Pons (tissue), 1 donor: ENCODE results near the gene ITPRIP.
A peak's percentile ranks its signal among the peaks of the same experiment; 100 is the strongest.

ENCODE experiments used
- DNase-seq: peaks from one replicate; pipeline ENCODE4 v3.0.0-alpha.2; 2016; ENCODE audit warnings: low spot score

Gene ITPRIP

DNA sequence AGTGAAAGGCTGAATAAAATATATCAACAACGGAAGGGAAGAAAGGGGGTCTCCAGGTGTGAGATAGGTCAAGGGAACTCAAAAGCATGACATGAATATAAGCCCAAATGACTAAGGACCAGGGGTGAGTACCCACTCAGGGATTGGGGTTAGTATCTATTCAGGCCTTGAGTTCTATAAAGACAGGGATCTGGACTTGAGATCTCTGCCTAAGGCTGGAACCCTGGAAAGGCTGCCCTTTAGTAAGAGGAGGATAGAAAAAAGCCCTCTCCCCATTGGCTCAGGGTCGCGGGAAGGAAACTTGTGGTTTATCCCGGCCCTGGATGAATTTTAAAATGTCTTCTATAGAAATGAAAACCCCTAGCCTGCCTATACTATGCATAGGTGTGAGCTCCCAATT is 2.4 kb upstream of the ITPRIP start:
- DNase-seq: no peak

DNA sequence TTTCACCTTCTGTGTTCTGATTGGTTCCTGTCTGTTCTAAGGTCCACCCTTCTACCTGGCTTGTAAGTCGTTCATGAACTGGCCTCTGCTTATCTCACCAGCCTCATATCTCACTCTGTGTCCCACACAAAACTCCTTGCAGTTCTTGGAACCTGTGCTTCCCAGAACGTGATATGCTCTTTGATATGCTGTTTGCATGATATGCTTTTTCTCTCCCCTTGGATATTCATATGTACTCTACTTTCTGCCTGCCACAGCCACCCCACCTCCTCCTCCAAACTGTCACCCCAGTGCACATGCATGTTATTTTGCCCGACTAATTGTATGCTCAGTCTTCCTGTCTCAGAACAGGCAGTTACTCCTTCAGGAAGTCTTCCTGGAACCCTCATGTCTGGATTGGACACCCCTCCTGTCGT is 1.9 kb upstream of the ITPRIP start:
- DNase-seq: no peak

GRCh38 chr10:104339469-104340110 is 1.3 kb upstream of the ITPRIP start:
- peak; percentile 68 for DNase-seq

GRCh38 chr10:104337521-104337984 is 712 bp downstream of the ITPRIP start:
- peak; percentile 59 for DNase-seq

DNA sequence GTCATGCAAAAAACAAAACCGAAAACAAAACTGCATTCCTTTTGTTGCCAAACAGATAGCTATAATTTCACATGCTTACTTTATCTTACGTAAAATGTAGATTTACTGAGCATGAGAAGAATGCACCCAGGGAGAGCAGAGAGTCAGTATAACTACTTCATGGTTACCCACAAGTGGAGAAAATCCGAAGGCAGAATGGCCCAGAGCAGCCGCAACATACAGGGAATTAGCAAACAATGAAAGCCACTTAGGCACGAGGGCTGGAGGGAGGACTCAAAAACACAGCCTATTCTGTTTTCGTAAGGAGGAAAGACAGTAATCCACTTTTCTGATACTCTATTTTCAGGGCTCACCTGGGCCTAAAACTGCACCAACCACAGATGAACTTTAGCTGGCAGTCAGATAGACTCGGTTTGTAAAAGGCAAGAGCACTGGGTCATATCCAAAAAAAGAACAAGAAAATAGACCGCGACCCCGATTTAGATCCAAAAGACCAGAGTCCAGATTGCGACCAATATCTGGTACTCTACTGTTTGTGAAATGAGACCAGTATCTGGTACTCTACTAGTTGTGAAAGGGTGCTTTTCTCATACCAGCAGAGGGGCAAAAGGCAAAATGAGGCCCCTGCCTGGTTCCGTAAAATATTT is 1.3 kb downstream of the ITPRIP start:
- no peak for DNase-seq

- DNase-seq: no peak
These were observed 3.2 kb downstream of the ITPRIP start for GRCh38 chr10:104334965-104335650.

- no peak for DNase-seq
These were observed 3.7 kb downstream of the ITPRIP start for GRCh38 chr10:104334561-104334960.

DNA sequence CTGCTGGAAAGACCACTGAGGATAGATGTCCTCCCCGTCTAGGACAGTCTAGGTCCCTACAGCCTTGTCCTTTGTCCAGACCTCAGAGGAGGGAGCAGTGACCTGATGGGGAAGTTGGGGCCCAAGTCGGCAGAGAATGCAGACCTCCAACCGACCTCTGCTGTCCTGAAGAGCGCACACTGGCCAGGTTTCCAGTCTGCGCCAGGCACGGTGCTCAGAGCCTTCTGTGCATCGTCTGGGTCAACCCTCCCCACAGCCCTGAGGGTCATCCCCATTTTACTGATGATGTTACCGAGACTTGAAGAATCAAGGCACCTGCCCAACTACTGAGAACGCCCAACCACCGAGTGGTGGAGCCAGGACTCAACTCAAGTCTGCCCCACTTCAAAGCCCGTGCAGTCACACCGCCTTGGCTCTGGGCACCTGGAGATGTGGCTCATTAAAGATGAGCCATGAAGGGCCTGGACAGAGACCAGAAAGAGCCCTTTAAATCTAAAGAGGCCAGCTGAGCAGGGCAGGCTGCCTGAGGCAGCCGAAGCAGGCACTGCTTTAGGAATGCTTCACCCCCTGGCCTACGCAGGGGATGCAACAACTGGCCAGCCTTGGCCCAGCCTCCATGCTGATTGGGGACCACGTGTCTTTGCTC is 4.4 kb downstream of the ITPRIP start:
- DNase-seq: no peak

DNA sequence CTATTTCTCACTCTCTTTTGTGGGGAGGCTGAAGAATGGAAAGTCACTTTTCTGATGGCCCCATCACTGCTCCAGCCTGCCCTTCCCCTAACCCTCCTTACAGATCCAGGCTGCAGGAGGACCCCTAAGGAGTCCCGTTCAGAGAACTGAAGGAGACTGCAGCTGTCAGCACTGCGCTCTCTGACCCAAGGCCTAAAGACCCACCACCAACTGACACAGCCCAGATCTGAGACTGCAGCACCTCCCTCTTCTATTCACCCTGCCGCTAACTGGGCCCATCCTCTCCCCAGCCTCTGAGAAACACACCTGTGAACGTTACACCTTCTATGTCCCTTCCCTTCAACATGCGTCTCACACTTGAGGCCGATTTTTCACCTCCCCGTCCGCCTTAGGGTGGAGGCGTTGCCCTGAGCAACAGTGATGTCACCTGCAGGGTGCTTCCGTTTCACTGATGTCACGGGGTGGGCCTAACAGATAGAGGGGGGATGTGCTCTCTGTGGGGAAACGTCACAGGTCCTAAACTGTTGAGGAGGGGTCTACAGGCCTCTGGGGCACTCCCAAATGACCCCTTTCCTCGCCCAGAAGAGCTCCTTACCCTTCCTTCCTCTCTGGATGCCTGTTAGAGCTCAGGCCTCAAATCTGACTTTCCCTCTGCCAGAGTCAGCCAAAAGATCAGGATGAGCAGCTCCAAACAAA is 5.1 kb downstream of the ITPRIP start:
- DNase-seq: no peak

- DNase-seq: no peak
These were observed 5.8 kb downstream of the ITPRIP start for GRCh38 chr10:104332243-104333031.

- DNase-seq: no peak
These were observed 6.9 kb downstream of the ITPRIP start for GRCh38 chr10:104331208-104331838.

DNA sequence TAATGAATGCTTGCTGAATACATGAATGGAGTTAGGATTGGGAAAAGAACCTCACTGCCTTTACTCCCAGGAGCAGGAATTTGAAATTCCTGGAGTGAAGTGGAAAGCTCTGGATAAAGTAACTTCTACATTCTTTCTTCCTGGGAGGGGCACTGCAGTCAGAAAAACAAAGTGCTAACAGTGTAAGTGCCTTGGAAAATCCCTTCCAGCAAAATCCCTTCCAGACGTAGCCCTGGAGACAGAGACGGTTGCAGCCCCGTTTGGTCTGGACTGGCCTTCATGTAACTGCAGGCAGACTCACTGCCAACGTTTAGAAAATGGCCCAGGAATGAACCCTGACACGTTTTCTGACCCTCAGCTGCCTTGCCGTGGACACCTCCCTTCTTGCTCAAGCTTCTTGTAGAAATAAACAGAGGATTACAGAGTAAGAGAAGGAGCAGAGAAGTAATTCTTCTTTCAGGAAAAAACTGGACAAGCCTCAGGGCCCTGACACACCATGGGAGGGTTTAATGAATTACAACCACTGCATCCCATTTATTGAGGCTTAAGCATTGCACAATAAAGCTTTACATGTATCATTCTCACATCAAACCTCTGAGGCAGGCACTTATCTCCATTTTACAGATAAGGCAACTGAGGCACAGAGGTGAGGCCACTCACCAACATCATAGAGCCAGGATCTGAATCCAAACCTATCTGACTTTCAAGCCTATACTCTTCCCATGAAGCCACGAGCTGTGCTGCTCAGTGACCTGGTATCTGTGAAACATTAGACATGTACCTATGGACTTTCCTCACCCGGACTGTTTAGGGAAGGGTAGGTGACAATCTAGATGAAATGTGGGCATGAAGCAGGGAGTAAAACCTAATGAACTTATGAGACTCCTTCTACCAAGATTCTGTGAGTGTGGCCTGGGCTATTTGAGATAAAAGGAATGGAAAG is 7.8 kb downstream of the ITPRIP start:
- no peak for DNase-seq

GRCh38 chr10:104329735-104330134 is 8.5 kb downstream of the ITPRIP start:
- no peak for DNase-seq

DNA sequence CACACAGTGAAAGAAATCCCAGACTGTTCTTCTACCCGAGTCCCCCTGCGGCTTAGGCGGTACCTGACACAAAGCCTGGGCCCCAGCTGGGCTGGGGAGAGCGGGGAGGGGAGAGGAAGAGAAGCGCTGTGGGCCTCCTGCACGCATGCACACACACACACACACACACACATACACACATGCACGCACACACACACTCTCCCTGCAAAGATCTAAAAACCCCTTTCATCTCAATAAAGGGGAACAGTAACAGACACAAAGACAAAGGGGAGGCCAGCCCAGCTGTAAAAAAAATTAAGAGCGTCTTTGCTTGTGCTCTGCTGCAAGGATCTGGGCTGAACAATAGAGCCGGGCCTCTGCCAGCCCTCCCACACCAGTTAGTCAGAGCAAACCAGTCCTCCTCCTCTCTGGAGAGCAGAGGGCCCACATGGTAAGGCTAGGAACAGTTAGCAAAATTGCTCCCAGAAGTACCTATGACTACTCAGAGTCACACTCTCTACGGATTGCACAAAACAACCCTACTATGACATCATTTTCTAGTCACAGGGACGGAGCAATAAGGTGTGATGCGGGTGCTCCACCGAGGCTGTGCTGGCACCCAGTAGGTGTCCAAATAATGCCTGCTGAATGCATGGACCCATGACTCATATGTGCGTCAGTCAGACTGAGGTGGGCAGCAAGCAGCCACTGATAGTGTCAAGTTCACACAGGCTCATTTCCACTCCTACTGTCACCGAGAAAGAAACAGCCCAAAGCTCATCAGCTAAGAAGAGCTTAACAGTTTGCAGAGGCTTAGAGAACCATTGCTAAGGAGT is 9.2 kb downstream of the ITPRIP start:
- DNase-seq: peak; percentile 69

- DNase-seq: no peak
These were observed 9.7 kb downstream of the ITPRIP start for GRCh38 chr10:104328646-104328895.

- DNase-seq: peak; percentile 61
These were observed 10.3 kb downstream of the ITPRIP start for GRCh38 chr10:104327745-104328645.

DNA sequence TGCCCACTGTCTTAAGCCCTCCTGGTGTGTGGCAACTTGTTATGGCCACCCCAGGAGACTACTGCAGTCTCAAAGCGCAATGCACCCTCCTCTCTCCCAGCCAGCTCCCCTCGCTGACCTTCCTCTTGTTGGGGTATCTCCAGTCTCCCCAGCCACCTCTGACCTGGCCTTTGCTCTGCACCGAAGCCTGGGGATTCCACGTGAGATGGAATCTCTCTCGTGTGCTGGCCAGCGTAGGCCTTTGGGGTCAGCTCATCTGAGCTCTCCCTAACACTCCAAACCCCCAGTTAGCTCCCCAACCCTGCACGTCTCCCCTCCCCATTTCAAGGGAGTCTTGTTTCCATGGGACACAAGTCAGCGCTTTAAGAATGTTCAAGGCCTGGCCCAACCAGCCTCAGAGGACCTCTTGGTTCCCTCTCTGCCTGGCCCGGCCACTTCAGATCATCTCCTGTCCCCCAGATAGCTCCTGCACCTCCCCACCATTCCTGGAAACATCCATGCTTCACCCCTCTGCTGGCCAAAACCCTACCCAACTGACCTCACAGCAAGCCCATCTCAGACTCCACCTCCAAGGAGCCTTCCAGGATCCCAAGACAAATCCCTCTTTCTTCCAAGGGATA is 11.2 kb downstream of the ITPRIP start:
- no peak for DNase-seq
